HFFc6 (cell line): ENCODE data around the gene IL1RL2. TPM values are rescaled to one million over a fixed set of nuclear protein-coding genes. Genes with fewer than 3 reads are reported as not detected.

Experiments
- DNase-seq: peaks from one replicate; pipeline ENCODE4 v3.0.0-alpha.2; 2018
- H3K27ac Mint-ChIP-seq: 2 replicates; pipeline ENCODE4 v1.8.0; 2020; ENCODE audit warnings: mild to moderate bottlenecking, mixed read lengths
- H3K27me3 Mint-ChIP-seq: 2 replicates; pipeline ENCODE4 v1.8.0; 2021; ENCODE audit warnings: mild to moderate bottlenecking, moderate library complexity, mixed read lengths; ENCODE audit not compliant: insufficient read depth
- H3K36me3 Mint-ChIP-seq: 2 replicates; pipeline ENCODE4 v1.8.0; 2021; ENCODE audit warnings: low read depth, mixed read lengths
- H3K4me1 Mint-ChIP-seq: 2 replicates; pipeline ENCODE4 v1.8.0; 2020; ENCODE audit warnings: low read depth, mixed read lengths
- H3K4me3 Mint-ChIP-seq: 2 replicates; pipeline ENCODE4 v1.8.0; 2020; ENCODE audit warnings: mild to moderate bottlenecking, moderate library complexity, mixed read lengths
- H3K9me3 Mint-ChIP-seq: 2 replicates; pipeline ENCODE4 v1.8.0; 2020; ENCODE audit warnings: mild to moderate bottlenecking, mixed read lengths
- total RNA-seq, 6 experiments: library from RNA; stranded (reverse); fragmentation: NEBNext Ultra II Directional; extraction: Animal tissue kit (Norgen Biotek cat#: 25700); gene quantifications; 2 replicates in 1 of 6; 3 replicates in 5 of 6; pipeline ENCODE4 v1.2.3, GENCODE V29; 2021
- TF ChIP-seq, protein P1 (sequence below): fragments of 200-600 bp; sonication (generic); IDR thresholded peaks from 2 replicates; pipeline ENCODE4 v1.5.0; 2021; ENCODE audit warnings: antibody characterized with exemption, mild to moderate bottlenecking

IL1RL2 gene
- total RNA-seq, 6 experiments from 2014 or later: not detected

DNA sequence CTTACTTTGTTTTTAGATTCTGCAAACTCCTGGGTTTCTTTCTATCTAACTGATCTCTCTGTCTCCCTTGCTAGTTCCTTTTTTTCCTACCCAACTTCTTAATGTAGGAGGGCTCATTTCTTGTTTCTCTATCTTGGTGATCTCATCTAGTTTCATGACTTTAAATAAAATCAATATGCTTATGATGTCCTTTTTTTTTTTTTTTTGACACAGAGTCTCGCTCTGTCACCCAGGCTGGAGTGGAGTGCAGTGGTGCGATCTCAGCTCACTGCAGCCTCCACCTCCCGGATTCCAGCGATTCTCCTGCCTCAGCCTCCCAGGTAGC is 82.3 kb downstream of the IL1RL2 start:
- TF ChIP-seq, protein P1, sequence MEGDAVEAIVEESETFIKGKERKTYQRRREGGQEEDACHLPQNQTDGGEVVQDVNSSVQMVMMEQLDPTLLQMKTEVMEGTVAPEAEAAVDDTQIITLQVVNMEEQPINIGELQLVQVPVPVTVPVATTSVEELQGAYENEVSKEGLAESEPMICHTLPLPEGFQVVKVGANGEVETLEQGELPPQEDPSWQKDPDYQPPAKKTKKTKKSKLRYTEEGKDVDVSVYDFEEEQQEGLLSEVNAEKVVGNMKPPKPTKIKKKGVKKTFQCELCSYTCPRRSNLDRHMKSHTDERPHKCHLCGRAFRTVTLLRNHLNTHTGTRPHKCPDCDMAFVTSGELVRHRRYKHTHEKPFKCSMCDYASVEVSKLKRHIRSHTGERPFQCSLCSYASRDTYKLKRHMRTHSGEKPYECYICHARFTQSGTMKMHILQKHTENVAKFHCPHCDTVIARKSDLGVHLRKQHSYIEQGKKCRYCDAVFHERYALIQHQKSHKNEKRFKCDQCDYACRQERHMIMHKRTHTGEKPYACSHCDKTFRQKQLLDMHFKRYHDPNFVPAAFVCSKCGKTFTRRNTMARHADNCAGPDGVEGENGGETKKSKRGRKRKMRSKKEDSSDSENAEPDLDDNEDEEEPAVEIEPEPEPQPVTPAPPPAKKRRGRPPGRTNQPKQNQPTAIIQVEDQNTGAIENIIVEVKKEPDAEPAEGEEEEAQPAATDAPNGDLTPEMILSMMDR: no peak
- DNase-seq: no peak
- no peaks in the 10 kb centered on the region for H3K4me1 Mint-ChIP-seq
- H3K9me3 Mint-ChIP-seq: no peaks in the 10 kb centered on the region
- peaks cover 20% of the 10 kb centered on the region for H3K27me3 Mint-ChIP-seq
- no peak overlapping the region for H3K4me3 Mint-ChIP-seq
- no peak overlapping the region for H3K27ac Mint-ChIP-seq
- H3K36me3 Mint-ChIP-seq: no peaks in the 10 kb centered on the region

DNA sequence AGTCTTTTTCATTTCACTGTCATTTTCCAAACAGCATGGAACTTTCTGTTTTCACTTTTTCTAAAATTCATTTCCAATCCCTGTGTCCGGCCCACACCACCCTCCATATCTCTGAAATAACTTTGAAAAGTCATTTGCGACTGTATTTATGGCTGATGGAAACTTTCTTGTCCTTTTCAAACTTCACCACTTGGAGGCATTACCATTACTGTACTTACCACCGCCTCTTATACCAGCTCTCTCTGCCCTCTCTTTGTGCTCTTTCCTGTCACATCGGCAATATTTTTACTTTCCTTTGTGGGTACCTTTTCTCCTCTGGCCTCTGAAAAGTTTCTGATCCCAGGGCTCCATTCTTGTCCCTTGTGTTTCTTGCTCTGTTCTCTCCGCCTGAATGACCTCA is 85.0 kb downstream of the IL1RL2 start:
- no peaks in the 10 kb centered on the region for H3K36me3 Mint-ChIP-seq
- H3K27ac Mint-ChIP-seq: no peak overlapping the region
- peaks cover 22% of the 10 kb centered on the region for H3K27me3 Mint-ChIP-seq
- H3K4me1 Mint-ChIP-seq: no peaks in the 10 kb centered on the region
- H3K4me3 Mint-ChIP-seq: no peak overlapping the region
- TF ChIP-seq, protein P1: 0 out of 2 replicates have a peak, but pooled peaks have one; percentile 14
- no peaks in the 10 kb centered on the region for H3K9me3 Mint-ChIP-seq
- no peak for DNase-seq

- TF ChIP-seq, protein P1: no peak
- peaks cover 22% of the 10 kb centered on the region for H3K27me3 Mint-ChIP-seq
- DNase-seq: no peak
These were observed 86.9 kb downstream of the IL1RL2 start for GRCh38 chr2:102273619-102274211.

DNA sequence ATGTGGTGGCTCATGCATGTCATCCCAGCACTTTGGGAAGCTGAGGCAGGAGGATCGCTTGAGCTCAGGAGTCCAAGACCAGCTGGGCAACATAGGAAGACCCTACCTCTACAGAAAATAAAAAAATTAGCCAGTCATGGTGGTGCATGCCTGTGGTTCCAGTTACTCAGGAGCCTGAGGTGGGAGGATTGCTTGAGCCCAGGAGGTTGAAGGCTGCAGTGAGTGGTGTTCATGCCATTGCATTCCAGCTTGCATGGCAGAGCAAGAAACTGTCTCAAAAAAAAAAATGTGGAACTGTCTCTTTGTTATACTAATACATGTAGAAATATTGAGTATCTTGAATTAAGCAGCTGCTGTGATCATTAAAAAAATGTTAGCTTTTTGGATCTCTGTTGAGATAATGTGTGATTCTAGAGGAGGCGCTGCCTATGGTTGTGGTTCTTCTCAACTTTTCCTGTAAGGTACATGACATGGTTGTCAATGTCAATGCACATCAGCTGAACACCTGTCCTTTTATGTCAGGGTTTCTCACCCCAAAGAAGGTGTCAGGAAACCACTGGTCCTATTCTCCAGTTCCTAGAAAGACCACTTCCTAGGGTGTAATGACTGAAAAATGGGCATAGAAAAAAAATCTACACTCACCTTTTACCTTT is 89.9 kb downstream of the IL1RL2 start:
- H3K27me3 Mint-ChIP-seq: peaks cover 18% of the 10 kb centered on the region; the same call in 1 of the 2 replicates
- TF ChIP-seq, protein P1: no peak
- H3K9me3 Mint-ChIP-seq: no peaks in the 10 kb centered on the region
- H3K27ac Mint-ChIP-seq: no peak overlapping the region
- no peaks in the 10 kb centered on the region for H3K36me3 Mint-ChIP-seq
- no peaks in the 10 kb centered on the region for H3K4me1 Mint-ChIP-seq
- no peak for DNase-seq
- no peak overlapping the region for H3K4me3 Mint-ChIP-seq

More at GRCh38 chr2:102273619-102274211, 86.9 kb downstream of the IL1RL2 start:
- H3K4me1 Mint-ChIP-seq: no peaks in the 10 kb centered on the region
- no peaks in the 10 kb centered on the region for H3K9me3 Mint-ChIP-seq
- H3K27ac Mint-ChIP-seq: no peak overlapping the region
- H3K36me3 Mint-ChIP-seq: no peaks in the 10 kb centered on the region
- no peak overlapping the region for H3K4me3 Mint-ChIP-seq

DNA sequence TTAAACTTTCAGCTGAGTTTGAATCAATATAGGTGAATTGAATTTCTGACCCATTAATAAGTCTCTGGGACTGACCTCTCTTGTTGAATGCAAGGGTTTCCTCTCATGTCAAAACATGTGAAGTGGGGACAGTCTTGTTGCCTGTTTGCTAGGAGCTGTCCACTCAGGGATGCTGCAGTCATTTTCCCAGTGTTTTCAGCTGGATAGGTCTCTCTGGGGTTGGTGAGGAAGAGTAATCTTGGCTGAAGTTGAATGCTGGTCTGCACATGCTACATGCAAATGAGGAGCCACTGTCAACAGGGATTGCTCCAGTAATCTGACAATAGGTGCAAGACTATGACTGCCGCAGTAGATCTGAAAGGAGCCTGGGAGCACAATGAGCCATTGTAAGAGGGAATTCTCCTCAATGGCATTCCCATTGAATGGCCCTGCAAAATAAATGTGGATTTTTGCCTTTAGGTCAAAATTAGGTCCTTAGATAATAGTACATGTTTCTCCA is 90.4 kb downstream of the IL1RL2 start:
- Mint-ChIP-seq H3K36me3 (no peaks in the 10 kb centered on the region), H3K27me3 (peaks cover 16% of the 10 kb centered on the region; the same call in 1 of the 2 replicates), H3K9me3 (no peaks in the 10 kb centered on the region), H3K4me1 (no peaks in the 10 kb centered on the region), H3K27ac (no peak overlapping the region), H3K4me3 (no peak overlapping the region)
- DNase-seq: no peak
- TF ChIP-seq, protein P1: no peak
